ENCODE data around the gene RAPGEF5.

DNA sequence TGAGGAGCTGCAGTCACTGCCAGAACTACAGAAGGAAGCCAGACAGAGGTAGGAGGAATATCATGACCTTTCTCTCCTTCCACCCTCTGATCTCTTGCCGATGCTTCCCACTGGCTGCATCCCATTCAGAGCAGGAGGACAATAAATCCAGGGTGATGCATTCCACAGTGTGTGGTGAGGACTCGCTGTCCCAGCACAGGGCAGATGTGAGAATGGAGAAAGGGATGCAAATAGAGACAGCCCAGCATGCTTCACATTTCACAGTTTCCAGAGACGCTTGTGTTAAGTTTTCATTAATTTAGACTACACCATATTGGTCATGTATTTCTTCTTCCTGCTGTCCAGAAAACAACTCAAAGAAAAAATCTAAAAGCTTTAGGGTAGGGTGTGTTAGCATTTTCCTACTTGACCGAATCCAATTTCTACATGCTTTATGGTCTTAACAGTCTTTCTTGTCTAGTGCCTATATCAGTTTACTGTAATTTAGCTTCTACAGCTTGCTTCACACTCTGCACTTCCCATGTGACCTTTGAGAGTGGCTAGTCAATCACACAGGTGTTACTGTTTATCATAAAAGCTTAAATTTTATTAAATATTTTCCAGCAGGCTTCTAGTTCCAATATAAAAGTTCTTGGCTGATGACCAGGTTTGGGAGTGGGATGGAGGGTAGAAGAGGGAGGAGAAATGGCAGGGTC lies 155.6 kb downstream of the RAPGEF5 start:
- TF ChIP-seq EZH2 (IDR thresholded peaks at IDR 0.05; ENCODE audit: insufficient read depth, poor library complexity, severe bottlenecking) = no peak
- TF ChIP-seq EZH2phosphoT487 (IDR thresholded peaks at IDR 0.05; ENCODE audit: insufficient read depth, low read depth) = no peak
